GM10248 (cell line): Measurements from ENCODE around the gene HOXA3.

Source experiments
- CTCF ChIA-PET: fragments of 300-600 bp; sonication (Branson Sonifier 250); formaldehyde crosslinking; extraction: SDS; loops from one replicate; lab custom pipeline; 2021; ENCODE audit warnings: antibody characterized with exemption; lab: Yijun Ruan, JAX
- POLR2A ChIA-PET: fragments of 350-650 bp; sonication (Branson Sonifier 250); formaldehyde crosslinking; extraction: SDS; loops from one replicate; lab custom pipeline; 2020; ENCODE audit warnings: antibody characterized with exemption; lab: Yijun Ruan, JAX
- DNase-seq: peaks from one replicate; pipeline ENCODE4 v3.0.0; 2012; ENCODE audit errors: extremely low spot score
- TF ChIP-seq, protein P1 (sequence below): IDR thresholded peaks from 2 replicates; pipeline ENCODE4 v1.5.1; 2012; ENCODE audit warnings: mild to moderate bottlenecking, low read depth; ENCODE audit errors: extremely low read depth, missing control alignments, control extremely low read depth

HOXA3 gene

DNA sequence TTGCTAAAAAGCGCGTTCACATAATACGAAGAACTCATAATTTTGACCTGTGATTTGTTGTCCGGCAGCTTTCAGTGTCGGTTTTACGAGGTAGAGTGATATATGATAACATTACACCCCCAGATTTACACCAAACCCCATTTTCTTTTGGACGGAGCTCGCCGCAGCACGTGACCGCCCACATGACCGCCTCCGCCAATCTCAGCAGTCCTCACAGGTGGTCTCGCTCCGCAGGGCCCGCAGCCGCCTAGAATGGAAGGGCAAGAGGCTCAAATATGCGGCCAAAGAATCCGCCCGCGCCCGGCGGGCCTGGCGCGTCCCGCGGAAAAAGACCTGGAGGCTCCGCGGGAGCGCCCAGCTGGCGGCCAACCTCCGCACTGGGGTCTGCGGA, 4.1 kb upstream of the HOXA3 start, which contains the start of gene HOXA7:
TSS of gene HOXA7 (minus strand) at position 168 of the 391 bp plus-strand sequence. CDS start at position 38, 130 bp downstream.
- POLR2A ChIA-PET = no interaction called here
- no peak for DNase-seq
- CTCF ChIA-PET = interaction anchor here (1.0 to 1.3 kb wide), 2 partner anchors 300 to 787 kb away, joined by 3 to 5 read pairs; no protein-coding TSS in a partner anchor
- TF ChIP-seq, protein P1, sequence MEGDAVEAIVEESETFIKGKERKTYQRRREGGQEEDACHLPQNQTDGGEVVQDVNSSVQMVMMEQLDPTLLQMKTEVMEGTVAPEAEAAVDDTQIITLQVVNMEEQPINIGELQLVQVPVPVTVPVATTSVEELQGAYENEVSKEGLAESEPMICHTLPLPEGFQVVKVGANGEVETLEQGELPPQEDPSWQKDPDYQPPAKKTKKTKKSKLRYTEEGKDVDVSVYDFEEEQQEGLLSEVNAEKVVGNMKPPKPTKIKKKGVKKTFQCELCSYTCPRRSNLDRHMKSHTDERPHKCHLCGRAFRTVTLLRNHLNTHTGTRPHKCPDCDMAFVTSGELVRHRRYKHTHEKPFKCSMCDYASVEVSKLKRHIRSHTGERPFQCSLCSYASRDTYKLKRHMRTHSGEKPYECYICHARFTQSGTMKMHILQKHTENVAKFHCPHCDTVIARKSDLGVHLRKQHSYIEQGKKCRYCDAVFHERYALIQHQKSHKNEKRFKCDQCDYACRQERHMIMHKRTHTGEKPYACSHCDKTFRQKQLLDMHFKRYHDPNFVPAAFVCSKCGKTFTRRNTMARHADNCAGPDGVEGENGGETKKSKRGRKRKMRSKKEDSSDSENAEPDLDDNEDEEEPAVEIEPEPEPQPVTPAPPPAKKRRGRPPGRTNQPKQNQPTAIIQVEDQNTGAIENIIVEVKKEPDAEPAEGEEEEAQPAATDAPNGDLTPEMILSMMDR = no peak

- TF ChIP-seq, protein P1 = no peak
- ChIA-PET CTCF (no interaction called here), POLR2A (no interaction called here)
- no peak for DNase-seq
These were observed 3.6 kb upstream of the HOXA3 start for GRCh38 chr7:27155816-27156507.

DNA sequence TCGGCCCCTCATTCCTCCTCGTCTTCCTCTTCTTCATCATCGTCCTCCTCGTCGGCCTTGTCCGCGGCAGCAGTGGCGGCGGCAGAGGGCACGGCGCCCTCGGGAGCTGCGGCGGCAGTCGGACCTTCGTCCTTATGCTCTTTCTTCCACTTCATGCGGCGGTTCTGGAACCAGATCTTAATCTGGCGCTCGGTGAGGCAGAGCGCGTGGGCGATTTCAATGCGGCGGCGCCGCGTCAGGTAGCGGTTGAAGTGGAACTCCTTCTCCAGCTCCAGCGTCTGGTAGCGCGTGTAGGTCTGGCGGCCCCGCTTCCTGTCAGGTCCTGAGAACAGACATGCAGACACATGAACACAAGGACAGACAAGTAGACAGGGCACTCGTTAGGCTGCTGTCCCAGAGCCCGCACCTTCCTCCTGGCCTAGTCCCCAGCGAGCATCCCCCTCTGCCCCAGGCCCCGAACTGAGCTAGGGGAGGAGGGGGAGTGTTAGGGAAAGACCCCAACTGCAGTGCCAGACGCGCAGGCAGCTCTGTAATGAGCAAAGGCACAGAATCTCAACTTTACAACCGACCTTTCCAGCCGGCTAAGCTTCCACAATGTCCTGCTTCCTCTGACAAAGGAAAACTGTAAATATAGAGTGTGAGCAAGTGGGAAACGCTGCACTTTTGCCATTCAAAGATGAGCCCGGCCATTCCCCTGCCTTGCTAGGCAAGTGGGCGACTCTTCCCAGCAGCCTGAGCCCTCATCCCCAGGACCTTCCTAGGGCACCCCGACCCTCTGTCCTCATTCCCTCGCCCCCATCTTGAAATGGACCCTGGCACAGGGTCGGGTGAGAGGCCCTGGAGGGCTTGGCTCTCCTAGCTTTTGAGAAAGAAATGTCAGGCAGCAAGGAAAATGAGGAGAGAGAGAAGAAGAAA, 2.8 kb upstream of the HOXA3 start:
- ChIA-PET CTCF (no interaction called here), POLR2A (no interaction called here)
- TF ChIP-seq, protein P1 = no peak
- DNase-seq = no peak

DNA sequence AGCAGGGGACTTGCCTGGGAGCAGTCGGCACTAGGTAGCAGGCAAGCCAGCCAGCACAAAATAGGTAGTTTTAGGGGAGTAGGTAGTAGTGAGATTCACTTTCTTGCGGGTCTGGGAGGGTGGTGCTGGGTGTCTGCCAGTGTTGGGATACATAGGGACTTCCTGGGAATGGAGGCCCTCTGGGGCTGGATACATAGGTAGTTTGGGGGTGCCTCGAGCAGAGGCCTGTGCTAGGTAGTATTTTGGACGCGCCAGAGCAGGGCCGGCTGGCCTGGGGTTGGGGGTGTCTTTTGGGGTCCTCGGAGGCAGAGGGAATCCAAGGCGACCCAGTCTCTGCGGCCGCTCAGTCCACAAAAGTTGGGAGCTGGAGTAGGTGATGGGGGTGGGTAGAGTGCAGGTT, 2.0 kb upstream of the HOXA3 start:
- DNase-seq = no peak
- TF ChIP-seq, protein P1 = no peak
- ChIA-PET POLR2A (no interaction called here), CTCF (interaction anchor here (1.0 kb wide), 1 partner anchor 11 kb away, joined by 4 read pairs; the partner anchor contains the start of gene HOXA5)

- TF ChIP-seq, protein P1 = no peak
- ChIA-PET CTCF (interaction anchor here (1.0 to 5.8 kb wide), 2 partner anchors 8 to 11 kb away, joined by 4 to 59 read pairs; partner anchors contain the start of gene HOXA5), POLR2A (no interaction called here)
- no peak for DNase-seq
These were observed 1.1 kb upstream of the HOXA3 start for GRCh38 chr7:27153526-27153925.

GRCh38 chr7:27152816-27153442, 546 bp upstream of the HOXA3 start:
- TF ChIP-seq, protein P1 = no peak
- no peak for DNase-seq
- POLR2A ChIA-PET = no interaction called here
- CTCF ChIA-PET = interaction anchor here (0.8 to 5.8 kb wide), 3 partner anchors 9 to 495 kb away, joined by 3 to 59 read pairs (median 3); no protein-coding TSS in a partner anchor
